Activated CD8-positive, alpha-beta memory T cell treated with anti-CD3 and anti-CD28 coated beads, Interleukin-2, amount 10 ng/mL, durations not matched to agents 7 days and 5 days (primary cell): ENCODE measurements around the gene SPATA6L. TPM values are rescaled to one million over a fixed set of nuclear protein-coding genes. Genes with fewer than 3 reads are reported as not detected.

ENCODE experiments used
- ATAC-seq: fragments of 150-1000 bp; cut with Tn5 transposase; one replicate; pipeline ENCODE4 v1.10.0; 2021; ENCODE audit warnings: moderate library complexity
- CTCF ChIA-PET: fragments of 350-600 bp; sonication (Branson Sonifier 250); formaldehyde crosslinking; loops from one replicate; lab custom pipeline; 2021; ENCODE audit warnings: antibody characterized with exemption; lab: Charles Lee
- DNase-seq: peaks from one replicate; pipeline ENCODE4 v3.0.0-alpha.2; 2020
- H3K27ac Mint-ChIP-seq: one replicate; pipeline ENCODE4 v1.8.0; 2021; ENCODE audit warnings: mild to moderate bottlenecking, mixed read lengths
- H3K27me3 Mint-ChIP-seq: one replicate; pipeline ENCODE4 v1.8.0; 2021; ENCODE audit warnings: mixed read lengths
- H3K36me3 Mint-ChIP-seq: one replicate; pipeline ENCODE4 v1.8.0; 2021; ENCODE audit warnings: mild to moderate bottlenecking, mixed read lengths
- H3K4me1 Mint-ChIP-seq: one replicate; pipeline ENCODE4 v1.8.0; 2021; ENCODE audit warnings: mixed read lengths
- H3K4me3 Mint-ChIP-seq: one replicate; pipeline ENCODE4 v1.8.0; 2021; ENCODE audit warnings: mild to moderate bottlenecking, moderate library complexity, mixed read lengths
- H3K9me3 Mint-ChIP-seq: one replicate; pipeline ENCODE4 v1.8.0; 2022; ENCODE audit warnings: low read depth, mixed read lengths
- total RNA-seq, 2 experiments: library from RNA; stranded (reverse); gene quantifications; one replicate each; pipeline ENCODE4 v1.2.3, GENCODE V29; 2021

SPATA6L gene
- total RNA-seq, 2 experiments from 2014 or later: 0.56 to 0.73 TPM

- H3K36me3 Mint-ChIP-seq: no peaks in the 10 kb centered on the region
- no peaks in the 10 kb centered on the region for H3K9me3 Mint-ChIP-seq
- CTCF ChIA-PET: interaction anchor here (1.6 kb wide), 1 partner anchor 25 kb away, joined by 3 read pairs; no protein-coding TSS in a partner anchor
- ATAC-seq: no peak
- no peak overlapping the region for H3K4me3 Mint-ChIP-seq
- DNase-seq: peak; percentile 50
- H3K4me1 Mint-ChIP-seq: peaks cover 26% of the 10 kb centered on the region
- H3K27me3 Mint-ChIP-seq: no peaks in the 10 kb centered on the region
- peak overlapping the region; percentile 52 for H3K27ac Mint-ChIP-seq
Measured at GRCh38 chr9:4572184-4572826, 94.0 kb downstream of the SPATA6L start.

GRCh38 chr9:4569101-4569500, 97.2 kb downstream of the SPATA6L start:
- no peak overlapping the region for H3K27ac Mint-ChIP-seq
- ATAC-seq (no peak), DNase-seq (no peak)
- H3K27me3 Mint-ChIP-seq: no peaks in the 10 kb centered on the region
- CTCF ChIA-PET: no interaction called here
- peaks cover 16% of the 10 kb centered on the region for H3K4me1 Mint-ChIP-seq
- no peaks in the 10 kb centered on the region for H3K9me3 Mint-ChIP-seq
- H3K36me3 Mint-ChIP-seq: no peaks in the 10 kb centered on the region
- no peak overlapping the region for H3K4me3 Mint-ChIP-seq

GRCh38 chr9:4567601-4568000, 98.7 kb downstream of the SPATA6L start:
- H3K9me3 Mint-ChIP-seq: no peaks in the 10 kb centered on the region
- DNase-seq (no peak), ATAC-seq (no peak)
- H3K4me3 Mint-ChIP-seq: no peak overlapping the region
- peaks cover 15% of the 10 kb centered on the region for H3K4me1 Mint-ChIP-seq
- CTCF ChIA-PET: no interaction called here
- no peaks in the 10 kb centered on the region for H3K36me3 Mint-ChIP-seq
- no peaks in the 10 kb centered on the region for H3K27me3 Mint-ChIP-seq
- no peak overlapping the region for H3K27ac Mint-ChIP-seq

GRCh38 chr9:4566806-4567205, 99.5 kb downstream of the SPATA6L start:
- DNase-seq (no peak), ATAC-seq (no peak)
- Mint-ChIP-seq H3K36me3 (no peaks in the 10 kb centered on the region), H3K27ac (no peak overlapping the region), H3K4me1 (peaks cover 8% of the 10 kb centered on the region), H3K9me3 (no peaks in the 10 kb centered on the region), H3K4me3 (no peak overlapping the region), H3K27me3 (no peaks in the 10 kb centered on the region)
- CTCF ChIA-PET: interaction anchor here (0.9 kb wide), 1 partner anchor 17 kb away, joined by 3 read pairs; no protein-coding TSS in a partner anchor

- H3K4me1 Mint-ChIP-seq: peaks cover 8% of the 10 kb centered on the region
- CTCF ChIA-PET: no interaction called here
- ATAC-seq: peak; percentile 30
- peaks cover 4% of the 10 kb centered on the region for H3K27me3 Mint-ChIP-seq
- no peak overlapping the region for H3K4me3 Mint-ChIP-seq
- H3K27ac Mint-ChIP-seq: no peak overlapping the region
- H3K9me3 Mint-ChIP-seq: no peaks in the 10 kb centered on the region
- H3K36me3 Mint-ChIP-seq: no peaks in the 10 kb centered on the region
- peak; percentile 52 for DNase-seq
Measured at GRCh38 chr9:4563105-4563504, 103.2 kb downstream of the SPATA6L start.

GRCh38 chr9:4559261-4560182, 106.8 kb downstream of the SPATA6L start:
- CTCF ChIA-PET: interaction anchor here (1.5 kb wide), 1 partner anchor 8 kb away, joined by 4 read pairs; no protein-coding TSS in a partner anchor
- H3K27ac Mint-ChIP-seq: no peak overlapping the region
- no peak for DNase-seq
- H3K4me3 Mint-ChIP-seq: no peak overlapping the region
- no peak for ATAC-seq
- H3K27me3 Mint-ChIP-seq: peaks cover 4% of the 10 kb centered on the region
- H3K9me3 Mint-ChIP-seq: no peaks in the 10 kb centered on the region
- H3K36me3 Mint-ChIP-seq: no peaks in the 10 kb centered on the region
- H3K4me1 Mint-ChIP-seq: peaks cover 8% of the 10 kb centered on the region

- Mint-ChIP-seq H3K36me3 (no peaks in the 10 kb centered on the region), H3K4me3 (no peak overlapping the region), H3K27me3 (peaks cover 4% of the 10 kb centered on the region), H3K9me3 (no peaks in the 10 kb centered on the region), H3K4me1 (peaks cover 5% of the 10 kb centered on the region), H3K27ac (no peak overlapping the region)
- no peak for DNase-seq
- CTCF ChIA-PET: no interaction called here
- ATAC-seq: no peak
Measured at GRCh38 chr9:4558371-4558998, 107.8 kb downstream of the SPATA6L start.

GRCh38 chr9:4555236-4555635, 111.0 kb downstream of the SPATA6L start:
- Mint-ChIP-seq H3K27me3 (peaks cover 2% of the 10 kb centered on the region), H3K27ac (no peak overlapping the region), H3K36me3 (no peaks in the 10 kb centered on the region), H3K9me3 (no peaks in the 10 kb centered on the region), H3K4me3 (no peak overlapping the region), H3K4me1 (peaks cover 6% of the 10 kb centered on the region)
- no peak for DNase-seq
- ATAC-seq: no peak
- CTCF ChIA-PET: no interaction called here

GRCh38 chr9:4553951-4554381, 112.3 kb downstream of the SPATA6L start:
- DNase-seq (no peak), ATAC-seq (no peak)
- no peaks in the 10 kb centered on the region for H3K9me3 Mint-ChIP-seq
- no peak overlapping the region for H3K27ac Mint-ChIP-seq
- H3K4me3 Mint-ChIP-seq: no peak overlapping the region
- H3K36me3 Mint-ChIP-seq: no peaks in the 10 kb centered on the region
- peaks cover 6% of the 10 kb centered on the region for H3K4me1 Mint-ChIP-seq
- no peaks in the 10 kb centered on the region for H3K27me3 Mint-ChIP-seq
- CTCF ChIA-PET: no interaction called here

- Mint-ChIP-seq H3K4me3 (no peak overlapping the region), H3K27me3 (peaks cover 3% of the 10 kb centered on the region), H3K9me3 (no peaks in the 10 kb centered on the region), H3K4me1 (peaks cover 9% of the 10 kb centered on the region), H3K27ac (no peak overlapping the region), H3K36me3 (no peaks in the 10 kb centered on the region)
- DNase-seq: no peak
- ATAC-seq: no peak
- CTCF ChIA-PET: interaction anchor here (0.9 kb wide), 2 partner anchors 9 to 10 kb away, joined by 3 to 4 read pairs; no protein-coding TSS in a partner anchor
Measured at GRCh38 chr9:4550777-4551484, 115.3 kb downstream of the SPATA6L start.

GRCh38 chr9:4549751-4550295, 116.5 kb downstream of the SPATA6L start:
- DNase-seq (no peak), ATAC-seq (no peak)
- Mint-ChIP-seq H3K4me3 (no peak overlapping the region), H3K4me1 (peaks cover 9% of the 10 kb centered on the region), H3K27ac (no peak overlapping the region), H3K9me3 (no peaks in the 10 kb centered on the region), H3K27me3 (peaks cover 5% of the 10 kb centered on the region), H3K36me3 (no peaks in the 10 kb centered on the region)
- CTCF ChIA-PET: interaction anchor here (1.1 kb wide), 1 partner anchor 17 kb away, joined by 3 read pairs; no protein-coding TSS in a partner anchor

GRCh38 chr9:4548811-4549725, 117.2 kb downstream of the SPATA6L start:
- Mint-ChIP-seq H3K9me3 (no peaks in the 10 kb centered on the region), H3K27ac (no peak overlapping the region), H3K36me3 (no peaks in the 10 kb centered on the region), H3K4me3 (no peak overlapping the region), H3K27me3 (peaks cover 5% of the 10 kb centered on the region), H3K4me1 (peaks cover 9% of the 10 kb centered on the region)
- DNase-seq (no peak), ATAC-seq (no peak)
- CTCF ChIA-PET: interaction anchor here (1.1 kb wide), 1 partner anchor 17 kb away, joined by 3 read pairs; no protein-coding TSS in a partner anchor
